HG02759 (cell line): ENCODE data around the gene FBXO15.

ENCODE experiments used
- ATAC-seq: cut with Tn5 transposase; IDR thresholded peaks from one replicate; pipeline ENCODE4 v1.9.1; 2021; ENCODE audit warnings: mild to moderate bottlenecking, moderate library complexity; ENCODE audit not compliant: unreplicated experiment

The FBXO15 gene

DNA sequence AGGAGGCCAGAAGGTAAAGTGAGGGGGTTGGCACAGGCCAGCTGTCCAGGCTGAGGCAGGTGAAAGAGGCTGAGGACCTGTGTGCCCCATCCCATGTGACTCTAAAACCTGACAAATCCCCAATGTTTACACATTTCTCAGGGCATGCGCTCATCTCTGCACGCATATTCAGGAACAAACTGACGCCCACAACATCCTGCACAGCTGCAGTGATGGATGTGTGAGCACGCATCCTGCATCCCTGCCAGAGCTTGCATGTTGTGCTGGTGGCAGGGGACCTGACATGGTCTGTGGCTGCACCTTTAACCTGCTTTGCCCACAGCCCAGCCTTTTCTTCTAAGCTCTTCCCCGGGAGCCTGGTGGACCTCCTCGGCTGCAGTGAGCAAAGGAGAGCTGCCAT, 83.1 kb downstream of the FBXO15 start:
- no peak for ATAC-seq

GRCh38 chr18:74063557-74063956, 84.1 kb downstream of the FBXO15 start:
- no peak for ATAC-seq

GRCh38 chr18:74063023-74063422, 84.6 kb downstream of the FBXO15 start:
- ATAC-seq, result peak; percentile 57

- no peak for ATAC-seq
Measured at GRCh38 chr18:74062037-74062436, 85.6 kb downstream of the FBXO15 start.

DNA sequence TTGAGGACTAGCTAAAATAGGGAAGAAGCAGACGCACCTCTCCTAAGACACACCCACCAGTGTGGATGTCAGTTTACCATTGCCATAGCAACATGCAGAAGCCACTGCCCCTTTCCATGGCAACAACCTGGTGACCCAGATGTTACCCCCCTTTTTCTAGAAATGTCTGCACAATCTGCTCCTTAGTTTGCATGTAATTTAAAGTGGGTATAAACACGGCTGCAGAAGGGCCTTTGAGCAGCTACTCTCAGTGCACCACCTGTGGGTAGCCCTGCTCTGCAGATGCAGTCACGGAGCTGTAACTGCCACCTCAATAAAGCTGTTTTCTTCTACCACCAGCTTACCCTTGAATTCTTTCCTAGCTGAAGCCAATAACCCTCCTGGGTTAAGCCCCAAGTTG, 87.1 kb downstream of the FBXO15 start:
- no peak for ATAC-seq

DNA sequence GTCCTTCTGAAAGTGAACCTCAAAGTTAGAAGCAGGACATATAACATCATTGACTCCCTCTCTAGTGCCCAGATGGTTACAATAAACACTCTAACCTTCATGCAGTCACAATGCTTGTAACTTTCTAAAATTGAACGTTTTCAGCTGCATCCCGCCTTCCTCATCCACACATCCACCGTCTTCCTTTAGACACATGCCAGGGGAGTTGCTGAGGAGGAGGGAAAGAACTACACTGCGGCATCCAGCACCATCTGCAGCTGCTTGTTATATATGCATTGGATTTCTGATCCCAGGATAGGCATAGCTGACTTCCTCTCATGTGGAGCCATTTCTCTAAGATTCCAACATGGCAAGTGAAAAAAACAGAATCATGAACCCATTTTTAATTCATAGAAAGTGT, 96.8 kb downstream of the FBXO15 start:
- no peak for ATAC-seq

GRCh38 chr18:74040459-74041332, 106.9 kb downstream of the FBXO15 start:
- peak; percentile 95 for ATAC-seq

- no peak for ATAC-seq
Measured at GRCh38 chr18:74040008-74040407, 107.6 kb downstream of the FBXO15 start.

DNA sequence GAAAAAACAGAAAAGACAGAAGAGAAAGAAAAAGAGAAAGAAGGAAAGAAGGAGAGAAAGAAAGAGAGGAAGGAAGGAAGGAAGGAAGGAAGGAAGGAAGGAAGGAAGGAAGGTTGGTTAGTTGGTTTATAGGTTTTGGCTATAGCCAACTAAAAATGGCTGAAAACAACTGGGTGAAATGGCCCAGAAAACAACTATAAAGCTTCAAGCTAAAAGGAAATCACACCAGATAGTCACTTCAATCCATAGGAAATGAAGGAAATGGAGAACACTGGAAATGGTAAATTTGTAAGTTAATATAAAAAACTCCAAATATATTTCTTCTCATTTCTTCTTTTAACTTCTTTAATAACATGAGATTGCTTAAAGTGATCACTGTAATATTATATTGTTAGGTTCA, 118.5 kb downstream of the FBXO15 start:
- ATAC-seq, result no peak
